NCI-H1105 (cell line): ENCODE measurements around the gene CNTFR.

ENCODE experiments used
- DNase-seq: peaks from one replicate; lab custom pipeline; 2025; lab: John Stamatoyannopoulos, UW

Gene CNTFR

DNA sequence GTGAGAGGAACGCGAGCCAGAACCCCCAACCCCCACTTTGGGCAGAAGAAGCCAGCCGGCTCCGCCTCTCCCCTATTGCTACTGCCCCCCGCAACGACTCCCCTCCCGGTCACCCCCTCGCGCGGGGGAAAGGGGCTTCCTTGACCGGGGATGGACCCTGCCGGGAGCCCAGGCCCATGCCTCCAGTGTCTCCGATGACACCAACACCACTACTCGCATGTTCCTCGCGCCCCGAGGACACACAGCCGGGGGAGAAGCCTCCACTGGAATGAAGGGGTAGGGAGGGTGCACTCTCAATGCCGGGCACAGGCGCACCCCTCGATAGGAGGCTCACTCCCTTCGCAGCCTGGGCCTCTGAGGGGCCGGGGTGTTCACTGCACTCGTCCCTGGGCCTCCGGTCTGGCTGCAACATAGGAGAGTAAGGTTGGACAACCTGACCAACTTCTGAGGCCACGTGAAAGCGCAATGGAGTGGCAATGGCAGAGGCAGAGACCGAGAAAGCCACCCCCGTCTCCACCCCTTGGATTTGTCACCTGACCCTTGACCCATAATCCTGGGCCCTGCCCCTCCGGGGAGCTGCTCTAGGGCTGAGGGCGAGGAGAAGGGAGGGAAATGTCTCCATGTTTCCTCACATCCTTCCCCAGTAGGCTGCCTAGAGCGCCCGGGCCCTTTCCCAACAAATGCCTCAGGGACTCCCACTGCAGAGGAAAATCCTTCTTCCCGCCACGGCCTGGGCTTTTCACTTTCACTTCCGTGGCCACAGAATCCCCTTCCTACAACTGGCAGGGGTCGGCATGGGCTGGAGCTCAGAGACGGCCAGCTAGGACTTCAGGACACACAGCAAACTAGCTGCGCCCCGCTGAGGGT, 1.1 kb upstream of the CNTFR start:
- DNase-seq, result no peak

DNA sequence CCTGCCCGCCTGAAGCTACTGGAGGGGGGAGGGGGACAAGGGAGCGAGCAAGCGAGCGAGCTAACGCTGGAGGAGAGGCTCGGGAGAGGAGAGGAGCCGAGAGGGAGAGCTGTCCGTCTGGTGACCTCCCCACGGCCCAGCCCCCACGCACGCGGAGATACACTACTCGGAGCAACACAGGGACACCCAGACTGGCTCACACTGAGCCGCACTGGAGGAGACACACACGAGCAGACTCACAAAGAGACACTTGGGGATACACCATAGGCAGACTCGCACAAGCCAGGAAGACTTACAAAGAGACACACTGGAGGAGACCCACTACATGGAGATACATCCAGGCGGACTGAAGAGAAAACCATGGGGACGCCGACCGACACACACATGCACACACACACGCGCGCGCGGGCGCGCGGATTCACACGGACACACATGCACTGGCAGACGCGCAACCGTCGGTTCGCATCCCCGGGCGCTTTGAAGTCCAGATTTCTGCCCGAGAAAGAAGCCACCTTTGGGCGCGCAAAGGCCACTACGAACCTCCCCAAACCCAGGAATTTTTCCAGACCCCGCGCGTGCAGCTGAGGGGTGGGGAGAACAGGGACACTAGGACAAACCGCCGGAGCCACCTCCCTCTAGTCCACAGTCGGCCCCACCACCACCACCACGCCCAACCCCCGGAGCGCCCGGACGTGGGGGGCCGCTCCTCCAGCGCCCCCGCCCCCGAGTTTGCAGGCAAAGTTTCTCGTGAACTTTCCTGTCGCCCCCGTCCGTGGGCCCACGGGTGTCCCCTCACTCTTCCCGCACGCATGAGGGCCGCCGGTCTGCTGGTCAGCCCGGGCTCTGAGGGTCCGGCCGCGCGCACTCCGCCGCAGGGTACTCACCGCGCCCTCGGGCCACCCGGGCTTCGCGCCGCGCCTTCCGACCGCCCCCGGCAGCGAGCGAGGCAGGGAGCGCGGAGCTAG, 571 bp downstream of the CNTFR start:
- DNase-seq, result no peak

DNA sequence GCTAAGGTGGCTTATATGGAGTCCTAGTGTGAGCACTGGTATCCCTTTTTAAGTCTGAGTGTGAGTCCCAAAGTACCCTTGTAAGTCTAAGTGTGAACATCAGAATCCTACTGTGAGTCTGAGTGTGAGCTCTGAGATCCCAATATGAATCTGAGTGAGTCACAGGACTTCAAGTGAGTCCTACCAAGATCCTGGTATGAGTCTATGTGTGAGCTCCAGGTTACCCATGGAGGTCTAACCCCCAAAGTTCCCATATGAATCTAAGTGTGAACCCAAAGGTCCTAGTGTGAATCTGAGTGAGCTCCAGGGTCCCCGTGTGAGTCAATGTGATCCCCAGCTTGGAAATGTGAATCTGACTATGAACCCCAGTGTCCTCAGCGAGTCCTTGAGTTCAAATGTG, 2.3 kb downstream of the CNTFR start:
- no peak for DNase-seq

DNA sequence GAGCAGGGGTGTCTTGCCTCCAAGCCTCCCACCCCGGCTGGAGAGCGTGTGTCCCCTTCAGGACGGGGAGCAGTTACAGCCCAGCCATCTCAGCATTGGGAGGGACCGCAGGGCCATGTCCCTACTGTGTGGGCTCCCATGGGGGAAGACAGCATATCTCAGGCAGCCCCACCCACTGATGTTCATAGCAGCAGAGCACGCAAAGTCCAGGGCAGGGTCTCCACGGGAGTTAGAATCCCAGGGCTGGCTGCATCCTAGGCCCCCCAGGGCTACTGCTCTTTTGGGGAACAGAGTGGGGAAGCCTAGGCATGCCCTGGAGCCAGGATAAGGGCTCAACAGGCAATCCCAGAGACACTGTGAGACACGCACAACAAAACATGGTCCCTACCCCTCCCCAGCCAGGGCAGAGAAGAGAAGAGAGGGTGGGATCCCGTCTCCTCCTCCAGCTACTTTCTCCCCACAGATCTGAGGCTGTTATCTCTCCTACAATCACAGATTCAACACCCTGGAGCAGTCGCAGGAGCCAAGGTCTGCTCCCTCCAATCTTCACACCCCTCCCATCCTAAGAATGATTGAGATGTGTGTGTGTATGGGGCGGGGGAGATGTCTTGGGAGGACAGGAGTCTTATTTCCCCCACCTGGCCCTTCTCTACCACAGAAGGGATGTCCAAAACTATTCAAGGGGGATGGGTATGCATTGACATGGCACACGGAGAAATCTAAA, 3.4 kb downstream of the CNTFR start:
- DNase-seq, result no peak

DNA sequence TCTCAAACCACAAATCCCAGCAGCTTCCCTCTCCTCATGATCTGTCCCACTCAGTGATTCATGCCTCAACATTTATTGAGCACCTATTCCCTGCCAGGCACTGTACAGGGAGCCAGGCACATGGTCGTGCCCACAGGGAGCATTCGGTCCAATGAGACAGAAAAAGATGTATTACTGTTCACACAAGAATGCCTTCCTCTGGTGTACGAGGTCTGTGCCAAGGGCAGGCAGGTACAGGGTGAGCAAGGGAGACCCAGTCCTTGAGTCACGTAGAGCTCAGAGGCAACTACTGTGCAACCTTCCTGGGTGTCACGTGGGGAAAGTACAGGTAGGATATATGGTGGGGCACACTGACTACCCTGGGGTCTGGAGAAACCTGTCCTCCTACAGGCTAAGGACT, 4.6 kb downstream of the CNTFR start:
- no peak for DNase-seq

DNA sequence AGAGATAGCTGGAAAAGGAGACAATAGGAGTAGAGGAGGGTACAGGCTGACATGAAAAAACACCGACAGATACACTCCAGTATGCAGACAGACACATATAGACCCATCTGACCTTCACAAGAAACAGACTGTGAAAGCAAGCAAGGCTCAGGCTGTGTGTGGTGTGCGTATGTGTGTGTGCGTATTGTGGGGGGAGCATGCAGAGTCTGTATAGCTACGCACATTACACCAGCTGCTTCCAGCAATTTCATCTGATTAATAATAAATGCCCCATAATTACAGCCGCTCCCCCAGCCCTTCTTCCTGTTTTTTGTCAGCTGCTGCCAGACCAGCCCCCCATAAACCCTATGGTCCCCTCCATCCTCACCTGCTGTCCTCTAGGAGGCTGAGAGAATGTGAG, 6.7 kb downstream of the CNTFR start:
- no peak for DNase-seq

DNA sequence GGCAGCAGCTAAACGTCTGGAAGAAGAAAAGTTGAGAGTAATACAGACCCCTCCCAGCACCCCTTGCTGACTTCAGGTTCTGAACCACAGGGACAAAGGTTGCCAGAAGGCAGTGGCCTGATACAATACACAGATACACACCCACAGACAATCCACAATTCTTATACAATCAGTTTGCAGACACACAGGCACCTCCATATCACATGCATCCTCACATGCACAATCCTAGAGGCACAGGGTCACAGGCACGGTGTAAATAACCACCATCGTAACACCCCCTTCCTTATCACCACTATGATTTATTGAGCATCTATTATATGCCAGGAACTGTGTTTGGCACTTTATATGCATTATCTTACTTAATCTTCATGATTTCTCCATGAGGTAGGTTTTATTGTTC, 8.2 kb downstream of the CNTFR start:
- no peak for DNase-seq

DNA sequence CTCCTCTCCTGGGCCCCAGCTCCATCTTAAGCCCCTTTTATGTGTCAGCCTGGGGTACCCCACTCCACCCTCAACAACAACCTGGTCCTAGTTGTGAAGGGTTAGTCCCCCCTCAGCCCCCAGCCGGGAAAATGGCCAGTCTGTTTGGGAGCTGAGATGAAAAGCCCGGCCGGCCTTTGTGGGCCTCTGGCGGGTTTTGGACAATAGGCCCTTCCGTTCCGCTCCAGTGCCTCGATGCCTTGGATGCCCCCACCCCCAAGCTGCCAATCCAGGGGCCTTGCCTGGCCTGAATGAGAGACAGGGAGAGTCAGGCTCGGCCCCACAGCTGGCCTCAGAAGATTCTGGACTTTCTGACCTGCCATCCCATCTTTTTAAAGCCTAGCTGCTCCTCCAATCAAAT, 9.2 kb downstream of the CNTFR start:
- DNase-seq, result no peak

DNA sequence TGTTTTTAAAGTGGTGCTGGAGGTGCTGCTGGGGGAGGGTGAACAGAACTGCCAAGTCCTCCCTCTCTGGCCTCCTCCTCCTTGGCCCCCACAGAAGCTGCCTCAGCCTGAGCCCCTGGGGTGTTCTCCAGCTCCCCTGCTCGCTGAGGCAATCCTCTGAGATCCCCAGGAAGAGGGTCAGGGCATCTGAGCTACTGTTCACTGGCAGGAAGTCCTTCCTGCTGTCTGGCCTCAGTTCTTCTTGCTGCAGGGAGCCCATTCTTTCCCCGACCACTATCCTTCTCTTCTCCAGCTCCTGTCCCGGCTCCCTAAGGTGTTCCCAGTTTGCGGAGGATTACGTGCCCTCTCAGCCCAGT, 9.7 kb downstream of the CNTFR start:
- DNase-seq, result no peak

DNA sequence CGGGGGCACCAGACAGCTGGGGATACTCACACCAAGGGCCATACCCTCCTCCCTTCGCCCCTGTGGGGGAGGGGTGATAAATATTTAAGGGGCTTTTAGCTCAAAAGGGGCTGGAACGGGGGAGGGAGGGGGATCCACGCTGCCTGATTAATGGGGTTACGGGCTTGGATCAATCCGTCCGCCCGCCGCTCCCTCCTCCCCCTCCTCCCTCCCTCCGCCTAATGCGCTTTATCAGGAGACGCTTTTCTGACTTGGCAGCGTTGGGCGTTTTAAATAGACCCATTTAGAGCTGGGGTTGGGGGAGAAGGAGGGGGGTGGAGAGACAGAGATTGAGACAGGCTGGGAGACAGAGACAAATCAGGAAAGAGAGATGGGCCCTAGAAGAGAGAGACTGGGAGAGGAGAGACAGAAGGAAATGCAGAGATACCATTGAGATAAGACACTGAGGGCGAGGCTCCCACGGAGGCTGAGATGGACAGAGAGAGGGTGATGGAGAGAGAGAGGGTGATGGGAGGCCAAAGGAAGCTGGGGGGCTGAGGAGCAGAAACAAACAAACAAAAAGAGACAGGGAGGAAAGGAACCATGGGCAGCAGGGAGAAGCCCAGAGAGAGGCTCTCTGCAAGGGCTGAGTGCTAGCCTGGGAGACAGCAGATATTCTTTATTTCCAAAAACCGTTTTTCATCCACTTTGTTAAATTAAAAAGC, 10.3 kb downstream of the CNTFR start:
- peak; percentile 35 for DNase-seq

DNA sequence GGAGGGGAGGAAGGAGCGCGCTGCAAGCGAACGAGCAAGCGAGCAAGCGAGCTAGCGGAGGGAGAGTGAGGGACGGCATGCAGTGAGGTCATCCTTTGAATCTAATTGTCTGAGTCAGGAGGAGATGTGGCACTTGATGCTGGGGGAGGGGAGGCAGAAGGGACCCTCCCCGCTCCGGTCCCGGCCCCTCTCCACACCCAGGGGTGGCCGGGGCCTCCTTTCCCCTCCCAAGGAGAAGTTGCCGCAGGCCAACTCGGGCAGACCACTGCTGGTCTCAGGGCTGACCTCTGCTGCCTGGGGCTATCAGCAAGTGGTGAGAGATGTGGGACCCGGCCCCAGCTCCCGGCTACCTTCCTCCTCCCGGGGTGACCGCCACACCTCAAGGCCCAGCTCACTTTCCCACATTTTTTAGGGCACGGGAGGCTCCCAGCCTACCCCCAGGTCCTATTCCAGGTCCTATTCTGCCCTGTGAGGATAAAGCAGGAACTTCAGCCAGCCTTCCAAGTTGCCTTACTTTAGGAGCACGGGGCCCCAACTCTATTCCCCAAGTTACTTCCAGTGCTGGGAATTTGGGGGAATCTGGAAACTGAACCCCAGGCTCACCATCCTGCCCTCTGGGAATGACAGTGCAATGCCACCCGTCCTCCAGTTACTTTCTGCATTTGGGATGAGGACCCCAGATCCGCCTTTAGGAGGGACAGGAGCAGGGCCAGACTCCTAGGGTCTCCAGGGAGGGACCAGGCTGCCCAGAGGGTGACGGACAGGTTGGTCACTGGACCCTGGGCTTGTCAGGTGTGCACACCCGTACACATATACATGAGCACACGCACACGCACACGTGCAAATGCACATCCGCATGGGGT, 11.1 kb downstream of the CNTFR start:
- no peak for DNase-seq

DNA sequence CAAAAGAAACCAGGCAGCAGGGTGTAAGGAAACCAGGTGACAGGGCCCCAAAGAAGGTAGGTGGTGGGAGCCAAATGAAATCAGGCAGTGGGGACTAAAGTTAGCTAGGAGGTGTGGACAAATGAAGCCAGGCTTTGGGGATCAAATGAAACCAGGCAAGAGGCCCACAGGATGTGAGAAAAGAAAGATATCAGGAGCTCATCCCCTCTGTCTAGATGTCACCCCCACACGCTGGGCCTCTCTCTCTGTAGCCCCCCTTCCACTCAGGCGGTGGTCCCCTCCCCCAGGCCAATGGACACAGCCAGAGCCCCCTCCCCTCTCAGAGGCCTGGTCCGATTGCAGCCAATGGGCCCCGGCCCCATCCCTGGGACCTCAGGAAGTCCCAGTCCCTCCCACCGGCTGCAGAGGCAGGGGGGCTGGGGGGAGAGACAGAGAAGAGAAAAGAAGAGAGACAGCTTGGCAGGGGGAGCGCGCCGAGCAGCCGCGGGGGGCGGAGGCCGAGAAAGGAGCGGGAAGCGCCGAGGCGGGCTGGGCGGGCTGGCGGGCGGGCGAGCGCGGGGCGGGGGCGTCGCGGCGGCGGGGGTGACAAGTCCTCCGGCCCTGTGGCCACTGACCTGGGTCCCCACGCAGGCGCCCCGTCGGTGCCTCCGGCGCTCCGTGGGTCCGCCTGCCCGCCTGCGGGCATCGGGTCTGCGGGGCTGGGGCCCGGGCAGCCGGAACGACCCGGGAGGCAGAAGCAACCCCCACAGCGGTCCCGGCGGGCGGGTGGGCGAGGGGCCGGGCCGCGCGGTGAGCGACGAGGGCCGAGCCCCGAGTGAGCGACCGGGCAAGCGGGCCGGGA, 11.9 kb downstream of the CNTFR start:
- DNase-seq, result no peak

DNA sequence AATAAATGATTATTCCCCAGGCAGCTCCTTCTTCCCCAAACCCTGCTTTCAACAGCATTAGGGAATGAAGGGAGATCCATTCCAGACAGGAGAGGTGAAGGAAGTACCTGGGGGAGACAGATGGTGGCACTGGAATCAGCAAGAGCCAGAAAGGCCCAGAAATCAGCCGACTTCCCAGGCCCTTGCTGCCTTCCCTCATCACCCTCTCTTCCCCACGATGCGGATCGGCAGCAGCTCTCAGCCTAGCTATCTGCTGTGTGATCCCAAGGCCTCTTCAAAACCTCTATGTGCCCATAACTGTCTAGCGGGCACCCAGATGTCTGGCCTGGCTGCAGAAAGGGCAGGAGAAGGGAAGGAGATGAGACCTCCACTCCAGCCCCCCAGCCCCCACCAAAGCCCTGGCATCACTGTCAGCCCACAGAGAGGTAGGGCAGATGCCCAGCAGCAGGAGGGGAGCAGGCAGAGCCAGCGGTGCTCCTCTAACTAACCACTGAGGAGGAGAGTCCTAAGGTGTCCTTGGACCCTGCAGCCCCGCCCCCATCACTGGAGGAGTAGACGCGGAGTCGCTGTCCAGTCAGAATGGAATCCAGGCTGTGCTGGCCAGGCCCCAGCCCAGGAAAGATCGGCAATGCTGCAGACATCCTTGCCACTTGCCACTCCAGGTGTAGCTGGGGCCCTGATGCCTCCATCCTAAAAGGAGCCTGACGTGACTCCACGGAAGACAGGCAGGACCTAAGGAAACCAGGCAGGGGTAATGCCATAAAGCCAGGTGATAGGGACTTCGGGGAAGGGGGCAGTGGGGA, 12.7 kb downstream of the CNTFR start:
- no peak for DNase-seq

DNA sequence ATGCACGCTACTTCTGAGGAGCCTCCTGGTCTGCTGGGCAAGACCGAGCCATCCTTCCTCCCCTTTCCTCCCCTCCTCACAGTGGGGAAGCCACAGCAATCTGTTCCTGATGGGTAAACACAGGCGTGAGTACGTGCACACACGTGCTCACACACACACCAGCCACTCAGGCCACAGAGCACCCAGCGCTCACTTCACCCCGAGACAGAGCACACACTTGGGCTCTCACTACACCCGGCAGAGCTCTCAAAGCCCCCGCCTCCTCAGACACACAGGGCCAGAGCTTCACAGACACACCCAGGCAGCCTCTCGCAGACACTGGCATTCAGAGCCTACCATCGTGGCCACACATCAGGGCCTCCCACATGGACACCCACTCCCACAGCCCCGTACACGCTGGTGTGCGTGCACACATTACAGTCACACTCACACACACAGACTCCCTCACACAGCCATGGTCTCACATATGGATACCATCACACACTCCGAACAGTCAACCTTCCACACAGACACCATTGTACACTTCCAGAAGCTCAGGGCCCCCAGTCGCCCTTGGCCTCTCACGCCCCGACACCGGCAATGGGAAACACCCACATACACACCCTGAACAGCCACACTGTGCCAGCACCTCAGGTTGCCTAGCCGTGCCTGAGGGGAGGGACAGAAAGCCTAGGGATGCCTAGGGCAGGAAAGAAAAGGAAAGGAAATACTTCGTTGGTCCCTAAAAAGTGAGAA, 13.5 kb downstream of the CNTFR start:
- no peak for DNase-seq

DNA sequence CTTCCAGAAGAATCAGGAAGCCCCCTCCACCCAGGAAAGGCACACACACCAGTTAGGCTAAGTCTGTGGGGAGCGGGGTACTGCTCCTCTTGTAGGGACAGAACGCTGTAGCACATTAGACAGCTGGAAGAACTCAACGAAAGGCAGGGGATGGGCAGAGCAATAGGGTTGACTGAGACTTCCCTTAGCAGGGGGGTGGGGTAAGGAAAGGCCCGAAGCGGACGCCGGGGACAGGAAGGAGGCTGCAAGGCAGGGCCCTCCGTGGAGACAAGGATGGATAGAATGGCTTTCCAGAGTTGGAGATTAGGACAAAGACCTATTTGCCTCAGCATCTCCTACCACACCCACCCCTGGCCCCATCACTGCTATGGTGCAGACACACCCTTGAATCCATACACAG, 14.3 kb downstream of the CNTFR start:
- no peak for DNase-seq

DNA sequence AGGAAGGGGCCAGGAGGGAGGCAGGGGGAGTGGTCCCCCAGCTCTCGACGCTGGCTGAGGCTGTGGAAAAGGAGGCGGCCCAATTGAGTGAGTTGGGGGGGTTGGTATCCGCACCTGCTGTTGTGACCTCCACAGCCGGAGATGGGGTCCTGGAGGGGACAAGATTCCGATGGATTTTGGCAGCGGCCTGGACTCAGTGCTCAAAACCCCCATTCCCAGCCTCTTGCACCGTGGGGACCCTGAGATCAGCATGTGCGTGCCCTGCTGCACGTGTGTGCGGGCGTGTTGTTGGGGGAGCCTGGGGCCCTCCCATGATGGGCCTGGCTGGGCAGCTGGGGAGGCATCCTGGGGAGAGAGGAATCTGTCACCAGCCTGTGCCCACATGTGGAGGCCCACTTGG, 15.0 kb downstream of the CNTFR start:
- DNase-seq, result no peak

DNA sequence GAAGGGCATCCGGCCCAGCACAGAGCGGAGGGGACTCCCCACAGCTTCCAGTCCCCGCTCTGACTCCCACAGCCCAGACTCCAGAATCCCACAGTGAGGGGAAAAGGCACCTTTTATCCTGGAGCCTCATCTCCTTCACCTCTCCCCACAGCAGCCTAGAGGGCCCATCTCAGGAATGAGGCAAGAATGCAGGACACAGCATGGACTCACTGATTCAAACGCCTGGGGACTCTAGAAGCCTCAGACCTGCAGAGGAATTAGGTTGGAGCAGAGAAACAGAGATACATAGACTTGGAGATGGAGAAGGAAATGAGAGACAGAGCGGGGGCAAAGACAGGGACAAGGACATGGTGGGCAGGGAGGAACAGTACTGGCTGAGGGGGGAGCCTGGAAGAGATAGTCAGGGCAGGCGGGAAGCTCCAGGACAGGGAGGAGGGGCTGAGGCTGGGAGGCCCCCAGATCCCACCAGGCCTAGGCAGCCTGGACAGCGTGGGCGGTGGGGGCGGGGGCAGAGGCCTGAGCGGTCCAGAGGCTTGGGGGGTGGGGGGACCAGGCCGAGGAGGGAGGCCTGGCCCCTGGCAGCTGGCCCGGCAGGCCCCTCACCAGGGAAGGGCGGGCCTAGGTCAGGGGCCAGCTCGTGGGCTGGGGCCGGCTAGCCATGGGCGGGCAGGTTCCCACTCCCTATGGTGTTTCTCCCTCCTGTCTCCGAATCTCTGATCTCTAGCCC, 15.8 kb downstream of the CNTFR start:
- no peak for DNase-seq

DNA sequence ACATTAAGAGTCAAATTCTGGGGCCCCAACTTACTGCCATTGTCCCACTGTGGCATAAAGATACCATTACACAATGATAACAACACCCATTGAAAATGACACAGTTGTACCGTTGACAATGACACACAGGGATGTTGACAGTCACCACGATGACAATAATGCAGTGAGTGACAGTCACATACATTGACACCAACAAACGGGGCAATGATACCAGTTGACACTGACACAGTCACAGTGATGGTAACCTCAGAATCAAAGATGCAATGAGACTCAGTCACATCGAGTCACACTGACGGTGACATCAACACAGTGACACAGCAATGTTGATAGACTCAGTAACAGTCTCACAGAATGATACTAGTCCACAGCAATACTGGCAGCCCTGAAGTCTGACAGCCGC, 16.9 kb downstream of the CNTFR start:
- DNase-seq, result no peak
